Neural progenitor cell (in vitro differentiated cells): Measurements from ENCODE around the gene MAS1.

ENCODE experiments used
- CTCF ChIP-seq: fragments of 200-600 bp; sonication (generic); IDR thresholded peaks from 2 replicates; pipeline ENCODE4 v1.5.1; 2017; ENCODE audit warnings: antibody characterized with exemption, mild to moderate bottlenecking
- EZH2 ChIP-seq: fragments of 200-600 bp; sonication (generic); IDR thresholded peaks from 2 replicates; pipeline ENCODE4 v1.6.1; 2017; ENCODE audit warnings: antibody characterized with exemption, mild to moderate bottlenecking, moderate library complexity
- EZH2phosphoT487 ChIP-seq: fragments of 200-600 bp; sonication (generic); IDR thresholded peaks from 2 replicates; pipeline ENCODE4 v1.6.1; 2017; ENCODE audit warnings: antibody characterized with exemption

DNA sequence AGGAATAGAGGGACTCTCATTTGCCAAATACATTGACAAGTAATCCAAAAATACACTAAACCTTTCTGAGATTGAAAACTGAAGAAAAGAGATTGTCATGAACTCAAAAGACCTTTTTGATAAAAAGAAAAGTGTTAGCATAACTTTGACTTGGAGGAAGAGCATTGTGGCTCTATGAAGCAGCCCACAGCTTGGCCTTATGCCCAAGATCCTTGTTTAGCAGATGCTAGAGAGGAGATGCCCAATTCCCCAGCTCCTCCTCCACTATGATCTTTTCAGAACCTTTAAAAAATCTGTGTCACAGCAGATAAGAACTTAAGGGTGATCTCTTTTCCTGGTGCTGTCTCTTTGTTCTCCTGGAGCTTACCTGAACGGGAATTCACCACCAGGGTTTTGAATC is 42.3 kb downstream of the MAS1 start:
- TF ChIP-seq CTCF (no peak), EZH2 (no peak), EZH2phosphoT487 (no peak)
